ENCODE measurements around the gene PGM3. TPM values are rescaled to one million over a fixed set of nuclear protein-coding genes. Genes with fewer than 3 reads are reported as not detected.

The PGM3 gene
- total and polyA plus RNA-seq, 7 donors = 6.5 to 18.0 (median 12.7) TPM

GRCh38 chr6:83215131-83216047, 22.3 kb upstream of the PGM3 start:
- WGBS, 3 donors = 30 to 34% (median 31%) methylated on average over 7 of the region's 7 CpGs
- H3K36me3 ChIP-seq (ENCODE audit: insufficient read depth in 1 of 2, low read depth in 1 of 2) = peaks cover 0 to 41% of the 10 kb centered on the region in 2 donors
- peak; percentile 69 to 92 (median 88) for ATAC-seq
- H3K27ac ChIP-seq = no peak overlapping the region
- H3K4me3 ChIP-seq = no peak overlapping the region
- no peaks in the 10 kb centered on the region for H3K4me1 ChIP-seq
- no peaks in the 10 kb centered on the region for H3K27me3 ChIP-seq (ENCODE audit: insufficient read depth in 3 of 3, low read length in 2 of 3)
- peak in 1 of 2 donors; percentile 37 for DNase-seq
- intact Hi-C loops (cut with DNase I) = loop anchor here in 1 of 2 donors (2.0 kb wide), 1 partner anchor 149 kb away; the partner anchor contains the start of gene DOP1A
- H3K9me3 ChIP-seq = no peaks in the 10 kb centered on the region
- TF ChIP-seq, protein P1, sequence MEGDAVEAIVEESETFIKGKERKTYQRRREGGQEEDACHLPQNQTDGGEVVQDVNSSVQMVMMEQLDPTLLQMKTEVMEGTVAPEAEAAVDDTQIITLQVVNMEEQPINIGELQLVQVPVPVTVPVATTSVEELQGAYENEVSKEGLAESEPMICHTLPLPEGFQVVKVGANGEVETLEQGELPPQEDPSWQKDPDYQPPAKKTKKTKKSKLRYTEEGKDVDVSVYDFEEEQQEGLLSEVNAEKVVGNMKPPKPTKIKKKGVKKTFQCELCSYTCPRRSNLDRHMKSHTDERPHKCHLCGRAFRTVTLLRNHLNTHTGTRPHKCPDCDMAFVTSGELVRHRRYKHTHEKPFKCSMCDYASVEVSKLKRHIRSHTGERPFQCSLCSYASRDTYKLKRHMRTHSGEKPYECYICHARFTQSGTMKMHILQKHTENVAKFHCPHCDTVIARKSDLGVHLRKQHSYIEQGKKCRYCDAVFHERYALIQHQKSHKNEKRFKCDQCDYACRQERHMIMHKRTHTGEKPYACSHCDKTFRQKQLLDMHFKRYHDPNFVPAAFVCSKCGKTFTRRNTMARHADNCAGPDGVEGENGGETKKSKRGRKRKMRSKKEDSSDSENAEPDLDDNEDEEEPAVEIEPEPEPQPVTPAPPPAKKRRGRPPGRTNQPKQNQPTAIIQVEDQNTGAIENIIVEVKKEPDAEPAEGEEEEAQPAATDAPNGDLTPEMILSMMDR (IDR thresholded peaks at IDR 0.05) = peak; percentile 71

- H3K4me3 ChIP-seq = no peak overlapping the region
- peaks cover 3% of the 10 kb centered on the region for H3K4me1 ChIP-seq
- peaks cover 0 to 15% of the 10 kb centered on the region in 2 donors for H3K36me3 ChIP-seq (ENCODE audit: insufficient read depth in 1 of 2, low read depth in 1 of 2)
- no peak for DNase-seq
- WGBS, 3 donors = 69 to 89% (median 79%) methylated on average over 4 of the region's 4 CpGs
- no peaks in the 10 kb centered on the region for H3K9me3 ChIP-seq
- TF ChIP-seq, protein P1 (IDR thresholded peaks at IDR 0.05) = no peak
- no peak for ATAC-seq
- H3K27me3 ChIP-seq (ENCODE audit: insufficient read depth in 3 of 3, low read length in 2 of 3) = no peaks in the 10 kb centered on the region
- no peak overlapping the region for H3K27ac ChIP-seq
- intact Hi-C loops (cut with DNase I) = no loop called here
Observed at GRCh38 chr6:83202031-83202430, 9.0 kb upstream of the PGM3 start.

DNA sequence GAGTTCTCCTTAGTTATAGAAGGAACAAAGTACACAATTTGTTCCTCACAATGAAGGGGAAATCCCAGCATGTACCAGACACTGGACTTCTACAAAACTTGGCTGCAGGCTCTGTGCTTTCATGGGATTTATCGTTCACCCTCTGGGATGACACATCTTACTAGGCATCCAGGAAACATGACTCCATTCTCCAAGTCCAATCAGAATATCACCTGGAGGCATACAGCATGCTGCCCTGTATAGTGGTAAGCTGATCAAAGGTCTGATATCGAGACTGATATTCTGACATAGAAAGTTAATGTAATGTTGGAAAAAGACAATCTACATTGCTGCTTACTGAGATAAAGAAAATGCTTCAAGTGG, 6.8 kb upstream of the PGM3 start:
- Histone ChIP-seq H3K9me3 (no peaks in the 10 kb centered on the region), H3K4me3 (no peak overlapping the region), H3K27me3 (ENCODE audit: insufficient read depth in 3 of 3, low read length in 2 of 3) (no peaks in the 10 kb centered on the region), H3K36me3 (ENCODE audit: insufficient read depth in 1 of 2, low read depth in 1 of 2) (peaks cover 5 to 32% of the 10 kb centered on the region in 2 donors), H3K4me1 (peaks cover 3% of the 10 kb centered on the region), H3K27ac (peak overlapping the region; percentile 36)
- DNase-seq = no peak
- ATAC-seq = peak; percentile 82 to 89 (median 86)
- 44 to 65% (median 44%) methylated on average over 2 of the region's 2 CpGs for WGBS, 3 donors
- TF ChIP-seq, protein P1 (IDR thresholded peaks at IDR 0.05) = no peak
- intact Hi-C loops (cut with DNase I) = no loop called here

DNA sequence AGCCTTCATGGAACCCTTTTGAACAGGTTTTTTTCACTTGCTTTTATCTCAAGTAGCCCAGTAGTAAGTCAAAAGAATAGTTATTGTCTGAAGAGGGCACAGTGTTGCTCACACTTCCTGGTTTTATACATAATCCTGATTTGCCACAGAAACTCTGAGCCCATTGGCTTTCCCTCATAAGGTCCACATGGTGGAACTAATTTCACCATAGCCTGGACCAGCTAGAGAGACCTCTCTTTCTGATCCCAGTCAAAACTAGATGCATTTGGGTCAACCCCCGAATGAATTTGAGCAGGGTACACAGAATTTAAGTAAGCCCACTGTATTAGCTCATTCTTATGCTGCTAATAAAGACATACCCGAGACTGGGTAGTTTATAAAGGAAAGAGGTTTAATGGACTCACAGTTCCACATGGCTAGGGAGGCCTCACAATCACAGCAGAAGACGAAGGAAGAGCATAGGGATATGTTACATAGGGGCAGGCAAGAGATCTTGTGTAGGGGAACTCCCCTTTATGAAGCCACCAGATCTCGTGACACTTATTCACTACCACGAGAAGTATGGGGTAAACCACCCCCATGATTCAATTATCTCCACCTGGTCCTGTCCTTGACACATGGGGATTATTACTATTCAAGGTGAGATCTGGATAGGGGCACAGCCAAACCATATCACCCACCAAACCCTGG, 6.3 kb upstream of the PGM3 start:
- no peaks in the 10 kb centered on the region for H3K27me3 ChIP-seq (ENCODE audit: insufficient read depth in 3 of 3, low read length in 2 of 3)
- WGBS, 3 donors = 81 to 88% (median 83%) methylated on average over 5 of the region's 5 CpGs
- H3K9me3 ChIP-seq = no peaks in the 10 kb centered on the region
- peaks cover 5 to 32% of the 10 kb centered on the region in 2 donors for H3K36me3 ChIP-seq (ENCODE audit: insufficient read depth in 1 of 2, low read depth in 1 of 2)
- no peak for DNase-seq
- ATAC-seq = peak; percentile 13 to 40 (median 22)
- peaks cover 3% of the 10 kb centered on the region for H3K4me1 ChIP-seq
- intact Hi-C loops (cut with DNase I) = no loop called here
- H3K4me3 ChIP-seq = no peak overlapping the region
- TF ChIP-seq, protein P1 (IDR thresholded peaks at IDR 0.05) = no peak
- H3K27ac ChIP-seq = peak overlapping the region; percentile 36

All from psoas muscle (tissue), 8 donors.